C4-2B (cell line): Measurements from ENCODE around the gene SIX6.
"Not testable (repeated sequence)": the region's sequence is repeated elsewhere in the genome, so short reads cannot be mapped to it uniquely, and the experiment has no call there.

Experiments
- H3K27ac ChIP-seq: fragments of 450-650 bp; 2 replicates; pipeline ENCODE4 v1.5.1; 2017
- CTCF ChIP-seq: fragments of 450-650 bp; conservative IDR thresholded peaks from 2 replicates; pipeline ENCODE4 v1.5.1; 2017; ENCODE audit warnings: mild to moderate bottlenecking
- ZFX ChIP-seq: fragments of 450-650 bp; IDR thresholded peaks from 2 replicates; pipeline ENCODE4 v1.6.1; 2017

Gene SIX6

GRCh38 chr14:60508707-60509437 is at the start of gene SIX6:
TSS of gene SIX6 (plus strand) at chr14:60509146. CDS start at chr14:60509399, 253 bp downstream.
- TF ChIP-seq ZFX = no peak
- 0 out of 2 replicates have a peak, but pooled peaks have one; percentile 8 for TF ChIP-seq CTCF
- H3K27ac ChIP-seq = no peak within 1 kb of the TSS

GRCh38 chr14:60480248-60480647 is 28.7 kb upstream of the SIX6 start:
- H3K27ac ChIP-seq = not testable (repeated sequence)

GRCh38 chr14:60482743-60483142 is 26.2 kb upstream of the SIX6 start:
- TF ChIP-seq ZFX (no peak), CTCF (no peak)
- H3K27ac ChIP-seq = no peak overlapping the region

GRCh38 chr14:60485057-60485597 is 23.8 kb upstream of the SIX6 start:
- peak overlapping the region; percentile 31; the same call in 1 of the 2 replicates for H3K27ac ChIP-seq
- TF ChIP-seq CTCF = no peak
- TF ChIP-seq ZFX = no peak

GRCh38 chr14:60485598-60486251 is 23.2 kb upstream of the SIX6 start, which contains the start of gene C14orf39:
TSS of gene C14orf39 (minus strand) at chr14:60486063. CDS start at chr14:60485078, 985 bp downstream.
- TF ChIP-seq CTCF (no peak), ZFX (no peak)
- H3K27ac ChIP-seq = peak within 1 kb of the TSS; percentile 31

- no peak for TF ChIP-seq CTCF
- no peak for TF ChIP-seq ZFX
- H3K27ac ChIP-seq = no peak overlapping the region
Measured at GRCh38 chr14:60487211-60487610, 21.7 kb upstream of the SIX6 start.

GRCh38 chr14:60488175-60488574 is 20.8 kb upstream of the SIX6 start:
- TF ChIP-seq CTCF (peak; percentile 64), ZFX (no peak)
- no peak overlapping the region for H3K27ac ChIP-seq
